Endometrial microvascular endothelial cells (primary cell): ENCODE data around the gene DAZAP1. TPM values are rescaled to one million over a fixed set of nuclear protein-coding genes. Genes with fewer than 3 reads are reported as not detected.
"Not testable (repeated sequence)": the region's sequence is repeated elsewhere in the genome, so short reads cannot be mapped to it uniquely, and the experiment has no call there.

Experiments used
- in situ Hi-C: cut with HindIII; loops from 2 replicates; pipeline ENCODE4 v1.10.0; 2017; ENCODE audit warnings: low sequenced_read_pairs, low pct_unique_long_range_greater_than_20kb; ENCODE audit errors: inconsistent ontology term
- total RNA-seq: library from RNA; depleted of rRNA; stranded (reverse); fragments of >200 nt; gene quantifications from one replicate; pipeline ENCODE4 v1.2.3, GENCODE V29; 2015; ENCODE audit errors: inconsistent ontology term

DAZAP1 gene
- total RNA-seq, 1 donor from 2014 or later: 83.8 TPM

DNA sequence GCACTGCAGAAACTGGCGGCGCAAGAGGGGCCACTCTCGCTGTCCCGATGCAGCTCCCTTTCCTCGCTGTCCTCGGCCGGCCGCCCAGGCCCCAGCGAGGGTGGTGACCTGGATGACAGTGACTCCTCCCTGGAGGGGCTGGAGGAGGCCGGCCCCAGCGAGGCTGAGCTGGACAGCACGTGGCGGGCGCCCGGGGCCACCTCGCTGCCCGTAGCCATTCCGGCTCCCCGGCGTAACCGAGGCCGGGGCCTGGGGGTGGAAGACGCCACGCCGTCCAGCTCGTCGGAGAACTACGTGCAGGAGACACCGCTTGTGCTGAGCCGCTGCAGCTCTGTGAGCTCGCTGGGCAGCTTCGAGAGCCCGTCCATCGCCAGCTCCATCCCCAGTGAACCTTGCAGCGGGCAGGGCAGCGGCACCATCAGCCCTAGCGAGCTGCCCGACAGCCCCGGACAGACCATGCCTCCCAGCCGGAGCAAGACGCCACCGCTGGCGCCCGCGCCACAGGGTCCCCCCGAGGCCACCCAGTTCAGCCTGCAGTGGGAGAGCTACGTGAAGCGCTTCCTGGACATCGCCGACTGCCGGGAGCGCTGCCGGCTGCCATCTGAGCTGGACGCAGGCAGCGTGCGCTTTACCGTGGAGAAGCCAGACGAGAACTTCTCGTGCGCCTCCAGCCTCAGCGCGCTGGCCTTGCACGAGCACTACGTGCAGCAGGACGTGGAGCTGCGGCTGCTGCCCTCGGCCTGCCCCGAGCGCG lies 59.3 kb downstream of the DAZAP1 start:
- in situ Hi-C loops: no loop called here

DNA sequence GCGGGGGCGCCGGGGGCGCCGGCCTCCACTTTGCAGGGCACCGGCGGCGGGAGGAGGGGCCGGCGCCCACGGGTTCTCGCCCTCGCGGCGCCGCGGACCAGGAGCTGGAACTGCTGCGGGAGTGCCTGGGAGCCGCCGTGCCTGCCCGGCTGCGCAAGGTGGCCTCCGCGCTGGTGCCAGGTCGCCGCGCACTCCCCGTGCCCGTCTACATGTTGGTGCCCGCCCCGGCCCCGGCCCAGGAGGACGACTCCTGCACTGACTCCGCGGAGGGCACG lies 59.8 kb downstream of the DAZAP1 start:
- in situ Hi-C loops: no loop called here

DNA sequence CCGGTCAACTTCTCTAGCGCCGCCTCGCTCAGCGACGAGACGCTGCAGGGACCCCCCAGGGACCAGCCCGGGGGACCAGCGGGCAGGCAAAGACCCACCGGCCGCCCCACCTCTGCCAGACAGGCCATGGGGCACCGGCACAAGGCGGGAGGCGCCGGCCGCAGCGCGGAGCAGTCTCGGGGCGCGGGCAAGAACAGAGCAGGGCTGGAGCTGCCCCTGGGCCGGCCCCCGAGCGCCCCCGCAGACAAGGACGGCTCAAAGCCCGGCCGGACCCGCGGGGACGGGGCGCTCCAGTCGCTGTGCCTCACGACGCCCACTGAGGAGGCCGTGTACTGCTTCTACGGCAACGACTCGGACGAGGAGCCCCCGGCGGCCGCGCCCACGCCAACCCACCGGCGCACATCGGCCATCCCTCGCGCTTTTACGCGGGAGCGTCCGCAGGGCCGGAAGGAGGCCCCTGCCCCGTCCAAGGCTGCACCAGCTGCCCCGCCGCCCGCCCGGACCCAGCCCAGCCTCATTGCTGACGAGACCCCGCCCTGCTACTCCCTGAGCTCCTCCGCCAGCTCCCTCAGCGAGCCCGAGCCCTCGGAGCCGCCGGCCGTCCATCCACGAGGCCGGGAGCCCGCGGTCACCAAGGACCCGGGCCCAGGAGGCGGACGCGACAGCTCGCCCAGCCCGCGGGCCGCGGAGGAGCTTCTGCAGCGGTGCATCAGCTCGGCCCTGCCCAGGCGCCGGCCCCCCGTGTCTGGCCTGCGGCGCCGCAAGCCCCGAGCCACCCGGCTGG lies 60.3 kb downstream of the DAZAP1 start:
- in situ Hi-C loops: no loop called here

DNA sequence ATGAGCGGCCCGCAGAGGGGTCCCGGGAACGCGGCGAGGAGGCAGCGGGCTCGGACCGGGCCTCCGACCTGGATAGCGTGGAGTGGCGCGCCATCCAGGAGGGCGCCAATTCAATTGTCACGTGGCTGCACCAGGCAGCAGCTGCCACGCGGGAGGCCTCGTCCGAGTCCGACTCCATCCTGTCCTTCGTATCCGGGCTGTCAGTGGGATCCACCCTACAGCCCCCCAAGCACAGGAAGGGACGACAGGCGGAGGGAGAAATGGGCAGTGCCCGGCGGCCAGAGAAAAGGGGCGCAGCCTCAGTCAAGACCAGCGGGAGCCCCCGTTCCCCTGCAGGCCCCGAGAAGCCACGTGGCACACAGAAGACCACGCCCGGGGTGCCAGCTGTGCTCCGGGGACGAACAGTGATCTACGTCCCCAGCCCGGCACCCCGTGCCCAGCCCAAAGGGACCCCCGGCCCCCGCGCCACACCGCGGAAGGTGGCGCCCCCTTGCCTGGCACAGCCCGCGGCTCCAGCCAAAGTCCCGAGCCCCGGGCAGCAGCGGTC lies 61.0 kb downstream of the DAZAP1 start:
- in situ Hi-C loops: no loop called here

DNA sequence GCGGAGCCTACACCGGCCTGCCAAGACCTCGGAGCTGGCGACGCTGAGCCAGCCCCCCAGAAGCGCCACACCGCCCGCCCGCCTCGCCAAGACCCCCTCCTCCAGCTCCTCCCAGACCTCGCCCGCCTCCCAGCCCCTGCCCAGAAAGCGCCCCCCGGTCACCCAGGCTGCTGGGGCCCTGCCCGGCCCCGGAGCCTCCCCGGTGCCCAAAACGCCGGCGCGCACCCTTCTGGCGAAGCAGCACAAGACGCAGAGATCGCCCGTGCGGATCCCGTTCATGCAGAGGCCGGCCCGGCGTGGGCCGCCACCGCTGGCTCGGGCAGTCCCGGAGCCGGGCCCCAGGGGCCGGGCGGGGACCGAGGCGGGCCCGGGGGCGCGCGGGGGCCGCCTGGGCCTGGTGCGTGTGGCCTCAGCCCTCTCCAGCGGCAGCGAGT lies 61.5 kb downstream of the DAZAP1 start:
- in situ Hi-C loops: no loop called here

DNA sequence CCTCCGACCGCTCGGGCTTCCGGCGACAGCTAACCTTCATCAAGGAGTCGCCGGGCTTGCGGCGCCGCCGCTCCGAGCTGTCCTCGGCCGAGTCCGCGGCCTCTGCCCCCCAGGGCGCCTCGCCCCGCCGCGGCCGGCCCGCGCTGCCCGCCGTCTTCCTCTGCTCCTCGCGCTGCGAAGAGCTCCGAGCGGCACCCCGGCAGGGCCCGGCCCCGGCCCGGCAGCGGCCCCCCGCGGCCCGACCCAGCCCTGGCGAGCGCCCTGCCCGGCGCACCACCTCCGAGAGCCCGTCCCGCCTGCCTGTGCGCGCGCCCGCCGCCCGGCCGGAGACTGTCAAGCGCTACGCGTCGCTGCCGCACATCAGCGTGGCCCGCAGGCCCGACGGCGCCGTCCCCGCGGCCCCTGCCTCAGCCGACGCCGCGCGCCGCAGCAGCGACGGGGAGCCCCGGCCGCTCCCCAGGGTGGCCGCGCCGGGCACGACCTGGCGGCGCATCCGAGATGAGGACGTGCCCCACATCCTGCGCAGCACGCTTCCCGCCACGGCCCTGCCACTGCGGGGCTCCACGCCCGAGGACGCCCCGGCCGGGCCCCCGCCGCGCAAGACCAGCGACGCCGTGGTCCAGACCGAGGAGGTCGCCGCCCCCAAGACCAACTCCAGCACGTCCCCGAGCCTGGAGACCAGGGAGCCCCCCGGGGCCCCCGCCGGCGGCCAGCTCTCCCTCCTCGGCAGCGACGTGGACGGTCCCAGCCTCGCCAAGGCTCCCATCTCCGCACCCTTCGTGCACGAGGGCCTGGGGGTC lies 62.1 kb downstream of the DAZAP1 start:
- in situ Hi-C loops: no loop called here

DNA sequence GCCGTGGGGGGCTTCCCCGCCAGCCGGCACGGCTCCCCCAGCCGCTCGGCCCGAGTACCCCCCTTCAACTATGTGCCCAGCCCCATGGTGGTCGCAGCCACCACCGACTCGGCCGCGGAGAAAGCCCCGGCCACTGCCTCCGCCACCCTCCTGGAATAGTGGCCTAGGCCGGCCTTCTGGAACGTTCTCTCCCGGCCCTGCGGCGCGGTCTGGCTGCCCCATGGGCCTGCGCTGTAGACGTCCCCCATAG lies 62.6 kb downstream of the DAZAP1 start:
- in situ Hi-C loops: no loop called here

DNA sequence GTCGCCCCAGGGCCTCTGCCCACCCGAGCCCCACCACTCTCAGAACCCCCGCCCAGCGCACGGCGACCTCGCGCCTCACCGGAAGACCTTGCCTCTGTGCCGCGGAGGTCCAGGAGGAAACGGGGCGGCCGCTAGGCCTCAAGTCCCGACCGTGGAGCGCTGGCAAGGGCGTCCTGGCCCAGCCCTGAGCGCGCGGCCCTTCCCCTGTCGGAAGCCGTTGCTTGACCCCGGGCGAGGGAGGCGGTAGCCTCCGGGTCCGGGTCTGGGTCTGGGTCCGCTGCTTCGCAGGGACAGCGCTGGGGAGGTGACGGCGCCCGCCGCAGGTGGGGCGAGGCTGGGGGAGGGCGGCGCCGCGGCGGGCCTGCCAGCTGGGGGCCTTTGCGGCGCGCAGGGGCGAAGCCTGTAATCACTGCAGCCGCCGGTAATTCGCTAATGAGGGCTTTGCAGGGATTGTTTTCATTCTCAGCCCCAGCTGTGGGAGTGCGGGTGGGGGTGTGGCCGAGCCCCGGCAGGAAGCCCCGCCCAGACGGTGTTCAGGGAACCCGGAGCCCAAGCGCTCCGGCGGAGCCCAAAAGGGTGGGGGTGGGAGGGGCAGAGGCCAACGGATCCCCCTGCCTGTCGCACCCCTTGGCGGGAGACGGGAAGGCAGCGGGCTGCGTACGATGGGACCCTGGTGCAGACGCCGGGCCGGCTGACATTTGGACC lies 63.1 kb downstream of the DAZAP1 start:
- in situ Hi-C loops: no loop called here

DNA sequence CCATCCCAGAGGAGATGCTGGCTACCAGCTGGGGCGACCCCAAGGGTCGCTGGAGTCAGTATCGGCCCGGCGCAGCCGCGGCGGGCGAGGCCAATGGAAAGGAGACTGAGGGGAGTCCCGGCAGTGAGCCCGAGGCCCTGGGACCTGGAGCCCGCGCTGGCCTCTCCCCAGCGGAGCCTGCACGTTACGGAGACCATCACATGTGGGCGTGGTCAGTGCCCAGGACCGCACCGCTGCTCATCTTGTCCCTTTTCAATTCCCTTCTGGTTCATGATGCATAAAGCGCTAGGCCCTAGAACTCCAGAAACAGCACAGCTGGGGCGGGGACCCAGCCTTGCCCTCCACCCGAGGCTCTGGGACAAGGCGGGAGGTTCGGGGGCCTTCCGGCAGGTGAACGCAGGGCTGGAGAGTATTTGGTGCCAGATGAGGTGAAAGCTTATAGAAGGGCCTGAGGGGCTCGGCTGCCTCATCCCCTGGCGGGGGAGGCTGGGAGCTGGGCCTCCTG lies 63.7 kb downstream of the DAZAP1 start:
- in situ Hi-C loops: no loop called here

DNA sequence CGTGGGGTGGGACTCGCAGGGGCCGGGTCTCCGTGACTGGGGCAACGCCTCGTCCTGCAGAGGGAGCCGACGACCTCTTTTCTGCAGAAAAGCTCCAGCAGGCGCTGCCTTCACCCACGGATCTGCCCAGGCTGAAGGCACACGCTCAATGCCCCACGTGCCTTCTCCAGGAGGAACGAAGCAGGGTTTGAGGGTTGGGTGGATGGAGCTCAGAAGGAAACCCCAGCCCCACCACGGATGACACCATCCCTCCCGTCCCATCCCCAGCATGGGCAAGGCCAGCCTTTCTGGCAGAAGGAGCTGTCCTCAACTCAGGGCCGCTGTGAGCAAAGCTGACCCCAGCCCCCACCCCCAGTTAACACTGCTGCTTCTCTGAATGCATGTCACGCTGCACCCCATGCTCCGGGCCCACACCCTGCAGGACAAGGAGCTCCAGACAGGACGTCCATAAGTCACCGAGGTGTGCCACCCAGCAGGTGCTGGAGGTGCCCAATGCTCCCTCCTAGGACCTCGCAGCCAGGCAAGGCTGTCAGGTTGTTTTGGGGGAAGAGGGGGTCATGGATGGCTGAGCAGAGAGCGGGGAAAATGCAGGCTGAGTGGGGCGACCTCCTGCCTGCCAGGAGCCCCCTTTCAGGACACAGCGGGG lies 64.3 kb downstream of the DAZAP1 start:
- in situ Hi-C loops: no loop called here

DNA sequence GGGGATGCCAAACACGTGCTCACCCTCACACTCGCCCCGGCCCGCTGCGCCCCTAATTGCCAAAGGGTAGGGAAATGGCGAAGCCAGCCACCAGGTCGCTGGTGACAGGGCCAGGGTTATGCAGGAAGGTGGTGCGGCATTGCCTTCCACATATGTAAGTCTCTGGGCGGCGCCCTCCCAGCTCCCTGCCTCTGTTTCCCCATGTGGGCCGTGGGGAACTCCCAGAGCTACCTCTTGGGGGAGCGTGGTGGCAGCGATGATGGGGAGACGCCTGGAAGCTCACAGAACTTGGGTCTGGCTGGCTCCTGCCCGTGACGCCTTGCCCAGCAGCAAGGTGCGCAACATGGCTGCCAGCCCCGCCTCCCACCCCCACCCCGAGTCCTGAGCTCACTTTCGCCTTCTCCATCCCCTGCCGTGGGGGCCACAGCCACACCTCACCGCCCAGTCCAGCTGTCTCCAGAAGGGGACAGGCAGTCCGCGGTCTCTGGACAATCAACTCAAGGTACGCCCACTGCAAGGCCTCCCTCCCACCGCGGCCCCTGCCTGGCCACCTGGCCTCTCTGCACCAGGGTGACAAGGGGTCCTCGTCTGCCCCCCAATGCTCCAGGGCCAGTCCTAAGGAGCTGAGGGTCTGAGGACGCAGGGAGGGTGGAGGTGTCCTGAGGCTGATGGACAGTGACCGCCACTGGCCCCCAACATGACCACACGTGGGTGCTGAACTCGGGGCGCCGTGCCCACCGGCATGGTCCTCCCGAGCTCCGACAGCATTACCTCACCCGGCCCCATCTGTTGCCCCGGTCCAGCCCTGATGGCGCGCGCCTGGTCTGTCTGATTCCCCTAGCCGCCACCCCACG lies 65.1 kb downstream of the DAZAP1 start:
- in situ Hi-C loops: no loop called here

DNA sequence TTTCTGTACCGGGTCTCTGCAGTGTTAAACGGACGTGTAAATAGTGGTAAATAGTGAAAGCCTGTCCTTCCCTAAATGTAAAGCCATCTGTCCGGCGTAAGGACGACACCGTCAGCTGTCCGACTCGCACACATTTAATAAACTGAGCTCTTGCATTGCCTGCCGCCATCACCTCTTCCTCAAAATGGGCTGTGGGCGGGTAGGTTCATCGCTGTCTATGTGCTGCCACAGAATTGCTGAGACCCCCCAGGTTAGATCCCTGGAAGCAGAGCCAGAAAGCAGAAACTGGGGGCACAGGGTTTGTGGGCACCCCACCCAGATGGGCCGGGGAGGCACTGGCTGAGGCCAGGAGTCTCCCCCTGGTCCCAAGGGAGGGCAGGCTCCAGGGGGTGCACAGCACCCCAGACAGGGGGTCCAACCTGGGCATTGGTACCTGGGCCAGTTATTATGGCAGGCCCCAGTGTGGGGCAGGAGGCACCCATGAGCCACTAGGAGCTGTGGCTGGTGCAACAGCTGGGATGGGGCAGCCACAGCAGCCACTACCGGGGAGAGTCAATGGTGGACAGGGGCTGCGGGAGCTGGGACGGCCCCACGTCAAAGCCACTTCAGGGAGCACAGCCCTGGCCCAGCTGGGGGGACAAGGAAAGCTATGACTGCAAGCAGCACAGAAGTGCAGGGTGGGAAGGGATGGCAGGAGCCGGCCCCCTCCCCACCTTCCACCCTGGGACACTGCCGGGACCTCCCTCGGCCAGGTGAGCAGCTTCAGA lies 65.9 kb downstream of the DAZAP1 start:
- in situ Hi-C loops: no loop called here

DNA sequence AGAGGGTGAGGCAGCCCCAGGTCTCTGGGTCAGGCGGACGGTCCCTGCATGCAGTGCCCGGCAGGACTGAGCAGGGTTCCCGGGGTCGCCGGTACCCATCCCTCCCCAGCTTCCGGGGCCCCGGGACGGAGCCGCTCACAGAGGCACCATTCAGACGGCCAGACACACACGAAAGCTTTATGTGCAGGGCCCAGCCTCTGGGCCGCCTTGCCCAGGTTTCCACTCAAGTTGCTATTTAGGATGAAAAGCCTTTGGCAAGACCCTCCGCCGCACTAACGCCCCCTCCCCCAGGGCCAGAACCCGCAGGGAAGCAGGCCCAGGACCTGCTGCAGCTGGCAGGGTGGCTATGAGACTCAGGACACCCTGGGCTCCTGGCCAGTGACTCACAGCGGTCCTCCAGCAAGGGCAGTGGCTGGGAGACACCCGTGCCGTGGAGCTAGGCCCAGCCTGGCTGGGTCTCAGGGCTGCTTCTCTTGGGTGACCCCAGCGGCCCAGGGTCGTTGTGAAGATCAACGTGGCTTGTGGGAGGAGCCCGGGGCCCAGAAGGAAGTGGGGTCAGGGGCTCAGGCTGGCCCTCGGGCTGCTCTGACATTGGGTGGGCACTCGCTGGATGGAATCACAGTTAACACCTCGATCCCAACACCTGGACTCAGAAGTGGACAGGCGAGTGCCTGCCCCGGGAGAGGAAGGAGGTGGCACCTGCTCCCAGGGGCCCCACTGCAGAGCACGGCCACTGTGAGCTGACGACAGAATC lies 66.8 kb downstream of the DAZAP1 start:
- in situ Hi-C loops: no loop called here

DNA sequence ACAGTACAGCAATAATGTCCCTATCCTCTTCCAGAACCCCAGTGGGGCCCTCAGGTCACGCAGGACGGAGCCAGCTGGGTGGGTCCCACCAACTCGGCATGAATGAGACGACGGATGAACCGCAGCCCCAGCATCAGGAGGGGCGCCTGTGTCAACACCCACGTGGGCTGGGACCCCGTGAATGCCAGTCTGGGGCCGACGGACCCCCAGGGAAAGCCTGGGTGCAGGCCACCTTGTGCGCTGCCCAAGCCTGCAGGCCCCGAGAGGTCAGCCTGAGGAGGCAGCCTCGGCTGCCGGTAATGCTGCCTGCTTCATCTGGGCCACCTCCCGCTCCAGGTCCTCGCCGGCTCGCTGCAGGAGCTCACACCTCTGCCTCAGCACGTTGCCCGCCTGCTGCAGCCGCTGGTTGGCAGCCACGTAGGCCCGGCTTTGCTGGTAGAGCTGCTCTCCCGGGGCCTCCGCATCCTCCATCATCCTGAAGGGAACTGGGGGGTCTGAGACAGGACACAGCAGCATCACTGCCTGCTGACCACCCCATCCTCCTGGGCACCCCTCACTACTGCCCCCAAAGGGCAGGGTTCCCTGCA lies 67.5 kb downstream of the DAZAP1 start:
- in situ Hi-C loops: no loop called here

DNA sequence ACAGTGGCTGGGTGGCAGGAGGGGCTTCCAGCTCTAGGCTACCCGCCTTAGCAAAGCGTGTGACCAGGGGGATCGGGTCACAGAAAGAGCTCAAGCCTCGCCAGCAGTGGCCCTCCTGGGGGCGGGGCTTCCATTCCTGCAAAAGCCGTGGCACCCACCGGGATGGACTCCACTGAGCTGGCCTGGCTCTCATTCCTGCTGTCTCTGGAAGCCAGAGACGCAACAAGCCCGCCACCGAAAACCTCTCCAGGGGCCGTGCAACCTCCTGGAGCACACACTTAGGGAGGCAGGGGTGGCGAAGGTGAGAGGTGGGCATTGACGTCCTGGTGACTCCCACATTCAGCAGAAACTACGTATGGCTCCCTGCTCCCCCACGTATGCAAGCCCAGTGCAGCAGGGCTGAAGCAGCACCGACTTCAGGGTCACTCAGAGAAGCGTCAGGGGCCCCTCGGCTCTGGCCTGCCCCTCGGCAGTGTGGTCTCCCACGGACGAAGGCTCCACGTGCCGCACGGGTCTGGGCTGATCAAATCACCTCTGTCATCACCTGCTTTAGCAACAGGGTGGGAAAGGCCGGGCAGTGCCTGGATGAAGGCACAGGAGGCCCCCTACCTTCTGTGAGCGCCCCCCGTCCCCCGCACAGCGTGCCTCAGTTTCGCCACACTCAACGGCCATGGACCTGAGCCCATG lies 68.5 kb downstream of the DAZAP1 start:
- in situ Hi-C loops: no loop called here

DNA sequence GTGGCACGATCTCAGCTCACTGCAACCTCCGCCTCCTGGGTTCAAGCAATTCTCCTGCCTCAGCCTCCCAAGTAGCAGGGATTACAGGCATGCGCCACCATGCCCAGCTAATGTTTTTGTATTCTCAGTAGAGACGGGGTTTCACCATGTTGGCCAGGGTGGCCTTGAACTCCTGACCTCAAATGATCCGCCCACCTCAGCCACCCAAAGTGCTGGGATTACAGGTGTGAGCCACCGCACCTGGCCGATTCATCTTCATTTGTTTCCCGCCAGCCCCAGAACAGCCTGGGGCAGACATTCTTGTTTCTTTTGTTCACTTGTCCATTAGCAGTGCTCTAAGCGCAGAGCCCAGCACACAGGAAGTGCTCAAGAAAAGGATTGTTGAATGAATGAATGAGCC lies 69.7 kb downstream of the DAZAP1 start:
- in situ Hi-C loops: not testable (repeated sequence)
